ENCODE results near the gene ATG2B.

ATG2B gene

DNA sequence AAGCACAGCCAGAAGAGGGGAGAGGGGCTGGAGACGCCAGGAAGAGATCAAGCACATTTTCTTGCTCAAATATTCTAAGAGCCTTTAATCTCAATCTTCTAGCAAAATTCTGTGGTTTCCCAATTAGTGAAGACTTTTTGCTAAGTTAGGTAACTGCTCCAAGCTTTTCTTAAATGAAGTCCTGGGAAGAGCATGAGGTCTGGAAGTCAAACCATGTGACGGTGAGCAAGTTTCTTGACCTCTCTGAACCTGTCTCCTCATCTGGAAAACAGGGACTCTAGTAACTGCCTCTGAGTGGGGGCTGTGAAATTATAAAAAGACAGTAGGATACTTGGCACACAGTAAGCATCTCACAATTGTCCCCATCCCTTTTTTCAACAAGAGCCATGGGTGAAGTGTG is 83.0 kb downstream of the ATG2B start:
- DNase-seq (ENCODE audit: insufficient read length, low spot score) (no peak), FAIRE-seq (no peak)
- no peak for TF ChIP-seq POLR2A (IDR thresholded peaks at IDR 0.05; ENCODE audit: low read depth, low read length)

DNA sequence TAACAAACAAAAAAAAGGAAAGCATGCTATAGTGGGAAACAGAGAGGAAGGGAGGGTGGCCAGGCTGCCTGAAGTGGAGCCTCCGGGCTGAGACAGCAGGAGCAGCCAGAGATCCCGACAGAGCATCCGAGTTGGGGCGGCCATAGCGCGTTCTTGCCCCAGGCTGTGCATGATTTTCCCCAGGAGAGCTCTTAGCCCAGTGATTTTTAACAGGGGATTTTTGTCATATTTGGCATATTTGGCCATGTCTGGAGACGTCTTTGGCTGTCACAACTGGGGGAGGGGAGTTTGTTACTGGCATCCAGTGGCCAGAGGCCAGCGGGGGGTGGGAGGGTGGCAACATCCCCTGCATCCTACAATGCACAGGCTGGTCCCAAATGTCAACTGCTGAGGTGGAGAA is 83.6 kb downstream of the ATG2B start:
- DNase-seq (ENCODE audit: insufficient read length, low spot score) = no peak
- FAIRE-seq = no peak
- TF ChIP-seq POLR2A (IDR thresholded peaks at IDR 0.05; ENCODE audit: low read depth, low read length) = no peak

DNA sequence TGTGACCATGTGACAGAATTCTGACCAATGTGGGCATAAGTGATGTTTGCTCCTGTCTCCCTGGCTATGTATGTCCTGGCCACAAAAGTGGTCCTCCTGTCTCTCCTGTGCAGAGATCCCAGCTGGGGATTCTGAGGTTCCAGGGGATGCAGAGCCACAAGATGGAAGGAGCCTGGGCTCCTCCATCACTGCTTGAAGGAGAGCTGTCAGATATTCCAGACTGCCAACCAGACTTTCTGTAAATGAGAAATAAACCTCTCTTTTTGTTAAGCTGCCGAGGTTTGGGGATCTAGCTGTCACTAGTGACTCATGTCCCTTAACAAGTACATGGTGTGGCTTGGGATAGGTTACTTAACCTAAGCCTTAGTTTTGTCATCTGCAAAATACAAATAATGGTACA is 85.3 kb downstream of the ATG2B start:
- no peak for TF ChIP-seq POLR2A (IDR thresholded peaks at IDR 0.05; ENCODE audit: low read depth, low read length)
- no peak for FAIRE-seq
- no peak for DNase-seq (ENCODE audit: insufficient read length, low spot score)

DNA sequence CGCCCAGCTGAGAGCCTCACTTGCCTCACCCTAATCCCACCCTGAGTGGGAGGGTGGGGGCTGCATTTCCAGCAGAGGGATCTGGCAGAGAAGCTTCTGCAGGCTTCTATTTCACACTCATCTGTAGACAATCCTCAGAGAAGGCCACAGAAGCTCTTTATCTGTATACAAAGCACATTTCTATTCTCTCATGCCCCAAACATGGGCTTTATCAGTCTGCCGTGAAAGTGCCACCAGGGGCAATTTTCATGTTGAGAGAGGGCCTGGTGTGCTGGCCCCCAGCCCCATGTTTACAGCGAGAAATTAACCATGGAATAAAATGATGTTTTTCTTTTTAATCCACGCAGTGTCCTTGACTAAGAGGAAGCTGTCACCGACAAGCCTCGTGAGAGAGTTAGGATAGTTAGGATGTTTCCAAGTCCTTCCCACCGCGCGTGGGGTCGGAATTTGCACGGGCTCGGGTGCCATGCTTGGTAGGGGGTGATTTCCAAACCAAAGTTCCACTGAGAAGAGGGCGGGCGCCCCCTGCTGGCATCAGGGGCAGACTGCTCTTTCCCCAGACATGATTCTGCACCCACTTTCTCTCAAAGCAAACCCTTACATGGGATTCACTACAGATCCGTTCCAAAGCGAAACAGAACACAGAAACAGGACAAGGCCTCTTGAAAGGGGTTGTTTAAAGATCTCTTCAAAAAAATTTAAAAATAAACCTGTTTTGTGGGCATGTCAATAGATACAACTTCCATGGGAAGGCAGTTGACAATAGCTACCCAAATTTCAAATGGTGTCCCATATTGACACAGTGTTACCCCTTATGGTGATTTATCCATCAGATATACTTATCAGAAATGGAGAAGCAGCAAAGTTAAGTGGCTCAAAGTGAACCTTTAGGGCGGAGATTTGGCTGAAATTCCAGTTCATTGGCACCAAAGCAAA is 87.7 kb downstream of the ATG2B start:
- no peak for TF ChIP-seq POLR2A (IDR thresholded peaks at IDR 0.05; ENCODE audit: low read depth, low read length)
- peak; percentile 48 for DNase-seq (ENCODE audit: insufficient read length, low spot score)
- FAIRE-seq = peak; percentile 70

DNA sequence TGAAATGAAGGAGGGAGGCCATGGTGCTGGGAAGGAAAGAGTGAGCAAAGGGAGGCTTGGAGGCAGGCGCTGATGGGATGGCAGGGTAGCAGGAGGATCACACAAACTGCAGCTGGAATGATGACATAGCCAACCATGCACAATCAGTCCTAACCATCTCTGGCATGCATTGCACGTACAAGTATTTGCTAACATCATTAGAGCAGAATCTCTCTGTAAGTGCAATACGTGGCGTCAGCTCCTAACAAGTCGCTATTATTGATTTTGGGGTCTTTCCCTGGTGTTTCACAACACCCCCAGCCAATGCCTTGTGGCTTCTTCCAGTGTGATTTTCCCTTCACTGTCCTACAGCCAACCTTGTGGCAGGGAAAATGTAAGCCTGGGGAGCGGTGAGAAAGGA is 88.6 kb downstream of the ATG2B start:
- FAIRE-seq (no peak), DNase-seq (ENCODE audit: insufficient read length, low spot score) (no peak)
- TF ChIP-seq POLR2A (IDR thresholded peaks at IDR 0.05; ENCODE audit: low read depth, low read length) = no peak

DNA sequence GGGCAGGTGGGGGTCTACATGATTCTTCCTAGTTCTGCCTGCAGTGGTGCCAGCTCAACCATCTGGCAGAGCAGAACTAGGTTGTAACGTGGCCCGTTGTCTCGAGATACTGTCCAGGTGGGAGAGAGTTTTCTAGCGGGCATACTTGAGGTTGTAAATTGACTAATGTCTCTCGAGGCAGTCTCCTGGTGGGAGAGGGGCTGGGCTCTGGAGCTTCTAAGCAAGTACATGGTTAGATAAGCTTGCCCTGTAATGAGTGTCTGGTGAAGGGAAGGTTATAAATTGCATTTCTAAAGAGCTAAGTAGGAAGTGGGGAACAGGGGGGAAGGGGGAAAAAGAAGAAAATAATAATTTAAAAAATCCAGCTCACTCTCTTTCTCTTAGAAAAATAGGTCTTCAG is 89.0 kb downstream of the ATG2B start:
- DNase-seq (ENCODE audit: insufficient read length, low spot score) (no peak), FAIRE-seq (no peak)
- no peak for TF ChIP-seq POLR2A (IDR thresholded peaks at IDR 0.05; ENCODE audit: low read depth, low read length)

DNA sequence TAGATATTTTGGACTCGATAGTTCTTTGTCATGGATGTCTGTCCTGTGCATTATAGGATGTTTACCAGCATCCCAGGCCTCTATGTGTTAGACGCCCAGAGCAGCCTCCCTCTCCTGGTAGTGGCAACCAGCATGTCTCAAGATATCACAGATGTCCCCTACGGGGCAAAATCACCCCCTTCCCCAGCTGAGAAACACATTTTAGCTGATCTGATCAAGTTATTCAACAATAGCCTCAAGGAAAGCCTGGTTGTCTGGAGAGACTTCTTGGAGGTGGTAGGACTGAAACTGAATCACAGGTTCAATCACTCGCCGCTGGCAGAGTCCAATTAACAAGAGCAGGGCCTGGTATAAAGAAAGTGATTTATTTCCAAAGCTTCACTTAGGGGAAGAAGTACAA is 89.5 kb downstream of the ATG2B start:
- no peak for TF ChIP-seq POLR2A (IDR thresholded peaks at IDR 0.05; ENCODE audit: low read depth, low read length)
- no peak for FAIRE-seq
- no peak for DNase-seq (ENCODE audit: insufficient read length, low spot score)

DNA sequence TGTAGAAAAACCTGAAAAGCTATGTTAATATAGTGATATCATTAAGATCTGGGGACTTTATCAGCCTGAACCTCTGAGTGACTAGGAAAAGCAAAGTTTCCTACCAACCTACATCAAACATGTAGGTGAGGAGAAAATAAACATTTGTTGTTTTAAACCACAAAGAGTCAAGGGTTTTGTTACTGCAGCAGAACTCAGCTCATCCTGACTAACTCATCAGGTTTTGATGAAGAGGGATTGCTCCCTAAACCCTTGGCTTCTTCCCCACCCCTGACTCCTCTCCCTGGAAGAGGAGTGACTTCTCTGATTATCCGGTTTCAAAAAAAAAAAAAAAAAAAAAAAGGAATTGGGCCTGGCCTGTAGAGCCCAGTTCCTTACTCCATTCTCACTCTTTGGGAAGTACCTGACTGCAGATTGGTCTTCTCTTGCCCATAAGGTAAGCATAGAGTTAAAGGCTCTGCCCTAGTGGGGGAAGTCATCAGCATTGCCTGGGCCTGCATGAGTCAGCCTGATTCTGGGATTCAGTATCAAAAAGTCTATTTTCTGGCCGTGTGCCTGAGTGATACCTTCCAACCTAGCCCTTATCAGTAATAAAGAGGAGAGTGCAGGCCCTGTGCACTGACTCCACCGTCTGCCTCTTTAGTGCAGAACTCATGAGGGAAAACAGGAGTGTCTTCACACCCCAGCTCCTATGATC is 90.2 kb downstream of the ATG2B start:
- TF ChIP-seq POLR2A (IDR thresholded peaks at IDR 0.05; ENCODE audit: low read depth, low read length) = no peak
- DNase-seq (ENCODE audit: insufficient read length, low spot score) (no peak), FAIRE-seq (peak; percentile 61)

DNA sequence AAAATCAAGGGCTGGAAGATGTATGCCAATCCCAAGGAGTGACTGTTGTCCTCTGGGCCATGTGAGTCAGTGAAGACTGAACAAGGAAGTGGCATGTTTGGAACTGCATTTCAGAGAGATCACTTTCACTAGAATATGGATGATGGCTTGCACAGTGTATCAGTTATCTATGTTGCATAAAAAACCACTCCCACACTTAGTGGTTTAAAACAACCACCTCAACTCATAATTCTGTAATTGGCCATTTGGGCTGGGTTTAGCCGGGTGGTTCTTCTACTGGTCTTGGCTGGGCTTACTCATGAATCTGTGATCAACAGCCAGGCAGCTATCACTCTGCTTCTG is 91.7 kb downstream of the ATG2B start:
- no peak for DNase-seq (ENCODE audit: insufficient read length, low spot score)
- FAIRE-seq = no peak
- TF ChIP-seq POLR2A (IDR thresholded peaks at IDR 0.05; ENCODE audit: low read depth, low read length) = no peak

DNA sequence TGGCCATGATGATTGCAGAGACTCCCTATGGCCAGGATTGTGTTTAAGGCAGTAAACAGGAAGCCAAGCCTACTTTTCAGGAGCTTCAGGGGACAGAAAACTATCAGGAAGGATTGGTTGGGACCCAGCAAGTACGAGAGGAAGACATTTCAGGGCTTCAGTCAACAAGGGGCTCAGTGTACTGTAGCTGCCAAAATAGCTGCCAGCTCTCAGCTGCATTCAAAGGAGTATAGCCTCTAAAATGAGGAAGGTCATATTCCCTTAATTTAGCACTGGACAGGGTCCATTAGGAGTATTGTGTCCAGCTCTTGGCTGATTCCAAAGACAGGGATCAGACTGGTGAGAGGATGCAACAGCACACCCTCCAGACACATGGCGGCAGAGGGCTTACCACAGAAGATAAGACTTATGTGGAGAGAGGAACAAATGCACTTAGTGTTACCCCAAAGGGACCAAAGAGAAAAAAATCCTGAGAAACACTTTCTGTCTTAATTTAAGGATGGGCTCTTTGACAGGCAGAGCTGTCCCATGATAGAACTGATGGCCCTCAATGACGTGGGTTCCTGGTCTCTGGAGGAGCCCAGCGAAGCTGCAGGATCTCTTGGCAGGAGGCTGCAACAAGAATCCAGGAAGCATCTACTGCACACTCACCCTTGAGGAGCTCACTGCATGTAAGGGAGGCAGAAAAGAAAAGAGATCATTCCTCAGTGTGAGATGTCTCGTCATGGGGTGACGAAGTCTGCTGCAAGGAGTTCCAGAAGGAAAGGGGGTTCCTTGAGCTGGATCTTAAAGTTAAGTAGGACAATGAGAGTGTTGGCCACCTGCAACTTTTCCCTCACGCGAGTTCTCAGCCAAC is 92.3 kb downstream of the ATG2B start:
- DNase-seq (ENCODE audit: insufficient read length, low spot score) = no peak
- no peak for TF ChIP-seq POLR2A (IDR thresholded peaks at IDR 0.05; ENCODE audit: low read depth, low read length)
- FAIRE-seq = no peak

DNA sequence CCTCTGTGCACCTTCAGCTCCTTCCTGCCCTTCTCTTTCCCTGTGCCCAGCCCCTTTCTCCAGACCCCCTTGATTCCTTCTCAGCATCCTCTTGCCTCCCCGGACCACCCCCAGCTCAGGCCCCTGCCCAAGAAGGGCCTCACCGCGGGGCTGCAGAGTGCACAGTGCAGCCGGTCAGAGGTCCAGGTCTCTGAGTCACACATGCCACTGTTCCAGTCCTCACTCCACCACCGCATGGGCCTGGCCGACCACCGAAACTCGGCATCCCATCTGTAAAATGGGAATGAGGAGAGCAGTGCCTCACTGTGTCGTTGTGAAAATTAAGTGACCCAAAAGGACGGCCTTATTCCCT is 93.8 kb downstream of the ATG2B start:
- FAIRE-seq (no peak), DNase-seq (ENCODE audit: insufficient read length, low spot score) (no peak)
- no peak for TF ChIP-seq POLR2A (IDR thresholded peaks at IDR 0.05; ENCODE audit: low read depth, low read length)

DNA sequence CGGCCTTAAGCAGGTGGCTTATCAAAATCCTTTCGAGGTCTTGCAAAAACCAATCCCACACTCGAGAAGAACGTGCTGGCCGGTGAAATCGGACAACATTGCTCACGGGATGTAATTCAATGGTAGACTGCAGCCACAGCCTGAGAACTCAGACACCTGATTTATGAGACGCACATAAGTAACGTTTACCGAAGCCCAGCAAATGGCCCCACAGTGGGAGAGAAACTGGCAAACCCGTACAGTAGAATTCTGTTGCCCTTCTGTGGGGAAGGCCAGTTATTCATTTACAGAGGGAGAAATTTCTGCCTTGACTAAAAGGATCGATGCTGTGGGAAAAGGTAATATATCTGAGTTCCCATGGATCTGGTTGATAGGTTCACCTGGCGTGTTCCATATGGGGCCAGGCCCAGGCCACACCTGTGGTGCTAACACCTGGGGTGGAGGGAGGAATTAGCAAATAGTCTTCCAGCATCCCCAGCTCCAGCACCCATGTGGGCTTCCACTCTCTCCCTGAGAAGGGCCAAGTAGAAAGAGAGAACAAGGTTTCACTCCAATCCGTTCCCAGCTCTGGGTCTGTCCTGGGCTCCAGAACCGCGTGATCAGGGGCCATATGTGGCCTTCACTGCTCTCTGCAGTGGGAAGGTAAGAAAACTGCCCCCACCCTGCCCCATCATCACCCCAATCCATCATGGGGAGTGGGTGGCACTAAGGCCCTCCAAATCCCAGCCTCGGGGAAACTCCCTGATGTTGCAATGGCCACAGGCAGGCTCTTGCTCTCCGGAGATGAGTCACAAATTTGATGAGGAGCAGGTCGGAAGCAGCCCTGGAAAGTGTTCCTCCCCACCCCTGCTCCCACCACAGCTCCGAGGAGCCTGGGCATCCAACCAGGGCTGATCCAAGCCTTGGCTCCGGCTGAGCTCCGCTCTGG is 94.4 kb downstream of the ATG2B start:
- FAIRE-seq (peak; percentile 82), DNase-seq (ENCODE audit: insufficient read length, low spot score) (peak; percentile 80)
- TF ChIP-seq POLR2A (IDR thresholded peaks at IDR 0.05; ENCODE audit: low read depth, low read length) = no peak

DNA sequence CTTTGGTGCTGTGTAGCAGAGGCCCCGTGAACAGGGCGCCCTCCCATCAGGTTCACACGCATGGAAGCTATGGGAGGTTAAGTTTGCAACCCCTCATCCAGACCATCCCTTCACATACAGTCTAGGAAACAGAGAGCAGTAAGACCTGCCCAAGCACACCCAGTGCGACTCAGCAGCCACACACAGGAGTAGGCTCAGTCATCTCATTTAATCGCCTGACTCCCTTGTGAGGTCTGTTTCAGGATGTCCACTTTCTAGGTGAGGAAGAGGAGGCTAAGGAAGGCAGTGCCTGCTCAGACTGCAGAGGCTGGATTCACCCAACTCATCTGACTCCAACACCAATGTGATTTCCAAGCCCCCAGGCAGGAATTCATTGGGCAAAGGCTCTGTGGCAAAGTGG is 95.2 kb downstream of the ATG2B start:
- FAIRE-seq (peak; percentile 84), DNase-seq (ENCODE audit: insufficient read length, low spot score) (no peak)
- no peak for TF ChIP-seq POLR2A (IDR thresholded peaks at IDR 0.05; ENCODE audit: low read depth, low read length)
